HG03064 (cell line): Measurements from ENCODE around the gene MAPRE3.
"Not testable (repeated sequence)": the region's sequence is repeated elsewhere in the genome, so short reads cannot be mapped to it uniquely, and the experiment has no call there.

Experiments used
- ATAC-seq: cut with Tn5 transposase; IDR thresholded peaks from one replicate; pipeline ENCODE4 v1.9.1; 2021; ENCODE audit warnings: low read depth; ENCODE audit not compliant: unreplicated experiment

The MAPRE3 gene

DNA sequence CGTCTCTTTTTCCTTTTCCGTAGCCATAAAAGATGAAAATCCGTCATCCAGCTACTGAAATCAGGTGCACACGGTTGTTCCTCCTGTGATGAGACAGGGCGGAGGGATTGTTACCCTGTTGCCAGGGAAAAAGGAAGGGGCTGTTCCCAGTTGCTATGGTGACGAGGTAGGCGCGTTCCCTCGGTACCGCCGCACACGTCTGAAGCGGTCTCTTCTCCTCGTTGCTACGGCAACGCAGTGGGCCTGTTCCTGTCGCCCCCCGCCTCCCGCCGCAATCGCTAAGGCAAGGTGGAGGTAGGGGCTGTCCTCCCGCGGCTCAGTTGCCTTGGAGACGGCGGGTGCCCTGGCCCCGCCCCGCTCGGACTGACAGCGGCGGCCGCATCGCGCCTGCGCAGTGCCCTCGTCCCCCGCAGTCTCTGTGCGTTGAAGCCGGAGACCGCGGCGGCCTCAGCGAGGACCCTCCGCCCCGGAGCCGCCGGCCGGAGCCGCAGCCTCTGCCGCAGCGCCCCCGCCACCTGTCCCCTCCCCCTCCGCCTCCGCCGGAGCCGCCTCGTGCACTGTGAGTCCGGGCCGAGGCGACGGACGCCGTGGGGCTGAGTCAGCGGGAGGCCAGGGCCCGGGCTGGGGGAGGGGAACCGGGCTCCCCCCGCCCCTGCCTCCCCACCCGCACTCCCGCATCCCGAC is at the start of gene MAPRE3:
Gene MAPRE3, plus strand, starts transcription at position 394 of the 684 bp plus-strand sequence. CDS start 51,582 bp downstream, outside the sequence.
- ATAC-seq: peak; percentile 75

DNA sequence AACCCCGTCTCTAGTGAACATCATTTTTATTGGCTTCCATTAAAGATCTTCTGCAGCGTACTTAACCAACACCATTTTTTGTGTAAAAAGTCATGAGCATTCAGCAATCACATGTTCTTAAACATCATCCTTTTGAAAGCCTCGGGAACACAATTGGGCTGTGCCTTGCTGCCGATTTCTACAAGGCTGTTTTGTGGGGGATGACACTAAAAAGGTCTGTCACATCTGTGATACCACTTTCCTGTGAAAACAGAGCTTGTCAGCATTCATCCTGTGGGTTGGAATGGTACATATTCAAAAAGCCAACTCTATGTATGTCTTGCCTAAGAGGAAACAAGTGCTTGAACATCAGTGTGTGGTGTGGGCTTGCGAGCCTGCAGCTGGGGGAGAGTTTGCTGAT is 49.1 kb upstream of the MAPRE3 start:
- ATAC-seq: no peak

DNA sequence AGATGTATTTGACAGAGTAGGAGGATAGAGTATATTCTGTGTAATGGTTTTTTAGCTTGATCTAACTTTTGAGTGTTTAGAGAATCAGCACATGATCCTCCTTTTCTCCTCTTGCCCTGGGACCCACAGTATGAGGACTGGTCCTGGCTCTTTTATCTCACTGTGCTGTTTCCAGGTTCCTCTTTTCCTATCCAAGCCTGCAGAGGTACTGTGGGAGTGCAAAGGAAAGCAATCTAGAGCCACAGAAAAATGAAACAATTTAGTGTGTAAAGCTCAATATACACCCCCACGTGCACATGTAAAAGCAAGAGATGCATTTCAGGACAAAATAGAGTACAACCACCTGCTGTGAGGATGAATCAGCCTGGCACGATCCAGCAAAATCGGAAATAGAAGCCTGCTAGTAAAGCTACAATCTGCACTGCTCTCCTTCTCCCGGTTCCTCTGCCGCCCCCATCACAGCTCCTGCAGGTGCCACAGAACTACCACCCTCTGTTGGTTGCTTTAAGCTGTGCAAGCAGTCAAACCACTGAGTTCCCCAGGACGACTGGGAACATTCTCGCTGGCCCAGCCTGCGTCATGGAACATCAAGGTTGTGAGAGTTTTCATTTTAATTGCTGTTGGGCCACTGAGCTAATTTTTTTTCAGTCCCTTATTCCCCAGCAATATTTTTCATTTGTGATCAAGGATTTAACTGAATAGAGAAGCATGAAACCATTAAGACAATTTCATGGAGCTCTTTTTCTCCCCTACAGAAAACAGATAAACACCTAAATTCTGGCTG is 47.8 kb upstream of the MAPRE3 start:
- ATAC-seq: no peak

DNA sequence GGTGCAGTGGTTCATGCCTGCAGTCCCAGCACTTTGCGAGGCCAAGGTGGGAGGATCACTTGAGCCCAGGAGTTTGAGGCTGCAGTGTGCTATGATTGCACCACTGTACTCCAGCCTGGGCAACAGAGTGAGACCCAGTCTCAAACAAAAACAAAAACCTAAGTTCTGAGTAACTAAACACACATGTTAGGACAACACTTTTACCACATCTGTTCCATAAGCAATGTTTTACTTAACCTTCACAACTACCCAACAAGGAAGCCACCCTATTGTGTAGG is 47.3 kb upstream of the MAPRE3 start:
- ATAC-seq: not testable (repeated sequence)

DNA sequence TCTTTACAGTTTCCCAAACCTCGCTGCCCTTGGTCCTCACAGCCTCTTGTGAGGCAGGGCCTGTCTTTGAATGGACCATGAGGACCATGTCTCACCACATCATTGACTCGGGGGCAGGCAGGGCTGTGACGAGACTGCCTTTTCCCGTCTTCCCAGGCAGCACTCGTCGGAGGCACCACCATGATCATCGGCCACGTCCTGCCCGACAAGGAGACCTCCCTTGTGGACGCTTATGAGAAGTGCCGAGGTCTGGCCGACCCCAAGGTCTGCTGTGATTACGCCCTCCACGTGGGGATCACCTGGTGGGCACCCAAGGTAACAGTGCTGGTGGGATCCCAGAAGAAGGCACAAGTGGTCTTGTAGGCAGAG is 45.7 kb upstream of the MAPRE3 start:
- no peak for ATAC-seq

DNA sequence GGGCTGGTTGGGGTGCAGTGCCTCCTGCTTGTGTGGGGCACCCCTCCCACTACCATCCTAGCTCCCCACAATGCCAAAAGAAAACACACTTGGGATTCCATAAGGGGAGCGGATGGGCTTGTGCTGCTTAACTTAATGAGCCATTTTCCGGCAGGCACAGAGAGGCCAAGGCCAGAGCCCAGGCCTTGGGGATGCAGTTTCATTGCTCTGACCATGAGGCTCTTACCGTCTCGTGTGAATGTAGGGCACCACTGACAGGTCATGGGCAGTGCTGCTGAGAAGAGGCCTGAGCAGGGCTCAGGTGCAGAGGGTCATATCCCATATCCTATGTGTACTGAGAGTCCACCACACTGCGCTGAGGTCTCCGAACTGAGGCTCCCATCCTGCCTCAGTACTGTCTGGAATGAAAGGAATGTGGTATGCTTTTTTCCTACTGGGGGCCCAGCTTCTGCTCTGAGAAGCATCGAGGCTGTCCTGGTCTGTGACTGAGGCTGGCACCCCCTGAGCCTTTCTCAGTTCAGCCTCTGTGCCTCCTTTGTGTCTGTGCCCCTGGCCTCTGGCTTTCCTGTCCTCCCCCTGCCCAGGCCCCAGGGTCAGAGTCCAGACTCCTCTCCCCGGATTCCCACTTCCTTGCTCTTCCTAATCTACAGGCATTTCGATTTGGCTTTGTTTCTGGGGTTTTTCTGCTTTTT is 45.2 kb upstream of the MAPRE3 start:
- ATAC-seq: no peak

DNA sequence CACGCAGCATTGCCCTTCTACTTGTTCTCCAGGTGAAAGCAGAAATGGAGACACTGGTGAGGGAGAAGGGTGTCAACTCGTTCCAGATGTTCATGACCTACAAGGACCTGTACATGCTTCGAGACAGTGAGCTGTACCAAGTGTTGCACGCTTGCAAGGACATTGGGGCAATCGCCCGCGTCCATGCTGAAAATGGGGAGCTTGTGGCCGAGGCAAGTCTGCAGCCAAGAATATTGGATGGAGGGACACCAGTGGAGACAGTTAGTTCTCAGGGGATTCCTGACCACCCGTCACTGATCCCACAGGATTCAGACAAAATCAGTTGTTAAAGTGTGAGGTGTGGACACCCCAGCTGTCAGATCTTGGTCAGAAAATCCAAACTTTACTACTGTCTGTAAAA is 43.2 kb upstream of the MAPRE3 start:
- ATAC-seq: no peak

DNA sequence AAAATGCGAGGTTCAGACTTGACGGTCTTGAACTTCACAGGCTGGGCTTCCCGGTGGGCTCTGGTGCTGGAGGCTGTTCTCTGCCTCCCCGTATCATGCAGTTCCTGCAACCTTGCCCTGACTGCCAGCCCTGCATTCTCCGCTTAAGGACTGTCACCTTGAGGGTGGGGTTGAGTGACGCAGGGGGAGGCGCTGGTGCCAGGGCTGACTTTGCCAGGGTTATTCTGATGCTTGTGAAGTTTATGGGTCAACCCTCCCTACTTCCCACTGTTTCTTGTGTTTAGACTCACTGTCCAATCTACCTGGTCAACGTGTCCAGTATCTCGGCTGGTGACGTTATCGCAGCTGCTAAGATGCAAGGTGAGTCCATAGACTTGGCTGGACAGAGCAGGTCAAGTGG is 37.5 kb upstream of the MAPRE3 start:
- no peak for ATAC-seq

DNA sequence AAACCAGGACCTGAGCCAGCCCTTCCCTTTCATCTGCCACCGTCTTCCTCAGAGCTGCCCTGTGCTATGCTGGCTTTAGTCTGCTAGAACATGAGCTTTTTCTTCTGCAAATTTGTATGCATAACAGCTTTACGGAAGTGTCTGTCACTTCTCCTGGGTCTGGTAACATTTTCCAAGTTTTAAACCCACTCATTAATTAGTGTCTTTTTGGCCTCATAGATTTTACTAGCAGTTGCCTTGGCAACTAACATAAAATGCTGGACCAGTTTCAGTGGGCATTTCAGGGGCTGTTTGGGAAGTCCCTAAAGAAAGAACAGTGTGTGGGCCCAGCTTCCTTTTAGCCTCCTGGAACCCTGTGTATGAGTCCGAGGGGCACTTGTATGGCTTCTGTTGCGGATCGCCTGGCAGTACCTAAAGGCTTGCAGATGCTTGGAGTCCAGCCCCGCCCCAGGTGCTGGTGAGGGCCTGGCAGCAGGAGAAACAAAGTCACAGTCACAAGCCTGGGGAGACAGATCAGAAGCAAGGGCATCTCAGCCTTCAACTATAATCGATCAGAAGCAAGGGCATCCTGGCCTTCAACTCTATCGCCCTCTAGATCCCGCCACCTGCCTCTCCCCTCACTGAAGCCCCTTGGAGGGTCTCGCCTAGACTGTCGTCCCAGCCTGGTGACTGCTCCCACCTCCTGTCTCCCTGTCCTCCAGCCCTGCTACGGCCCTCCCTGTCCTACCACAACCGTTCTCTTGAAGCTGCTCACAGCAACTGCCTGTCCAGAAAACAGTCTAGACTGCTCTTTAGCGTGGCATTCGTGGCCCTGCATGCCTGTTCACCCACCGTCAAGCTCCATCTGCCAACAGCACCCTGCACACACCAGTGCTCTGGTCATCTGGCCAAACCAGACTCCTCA is 36.8 kb upstream of the MAPRE3 start:
- no peak for ATAC-seq

DNA sequence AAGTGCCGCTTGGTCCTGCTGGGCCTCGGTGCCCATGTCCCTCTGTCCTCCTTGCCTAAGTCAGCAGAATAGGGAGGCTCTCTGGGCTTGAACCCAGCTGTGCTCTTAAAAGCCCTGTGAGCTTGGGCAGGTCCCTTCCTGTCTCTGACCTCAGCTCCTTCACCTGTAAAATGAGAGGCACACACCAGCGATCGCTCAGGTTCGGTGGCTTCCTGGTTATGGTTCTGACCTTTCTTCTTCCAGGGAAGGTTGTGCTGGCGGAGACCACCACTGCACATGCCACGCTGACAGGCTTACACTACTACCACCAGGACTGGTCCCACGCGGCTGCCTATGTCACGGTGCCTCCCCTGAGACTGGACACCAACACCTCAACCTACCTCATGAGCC is 36.1 kb upstream of the MAPRE3 start:
- ATAC-seq: no peak

DNA sequence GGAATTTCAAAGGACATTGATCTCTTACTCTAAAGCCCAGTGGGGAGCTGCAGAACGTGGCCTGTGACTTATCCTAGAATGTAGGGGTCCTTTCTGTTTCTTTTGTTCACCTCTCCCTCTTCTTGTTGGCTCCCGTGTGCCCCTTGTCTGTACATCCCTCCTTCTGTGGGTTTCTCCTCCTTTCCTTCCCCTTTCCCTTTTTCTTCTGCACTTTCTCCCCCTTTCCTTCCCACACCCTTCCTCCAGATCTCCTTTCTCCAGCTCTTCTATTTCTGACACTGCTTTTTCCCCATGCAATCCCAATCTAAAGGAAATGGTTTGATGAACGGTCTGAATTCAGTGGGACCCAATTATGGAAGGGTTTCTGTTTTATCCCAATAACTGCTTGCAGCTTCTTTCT is 35.5 kb upstream of the MAPRE3 start:
- ATAC-seq: no peak

DNA sequence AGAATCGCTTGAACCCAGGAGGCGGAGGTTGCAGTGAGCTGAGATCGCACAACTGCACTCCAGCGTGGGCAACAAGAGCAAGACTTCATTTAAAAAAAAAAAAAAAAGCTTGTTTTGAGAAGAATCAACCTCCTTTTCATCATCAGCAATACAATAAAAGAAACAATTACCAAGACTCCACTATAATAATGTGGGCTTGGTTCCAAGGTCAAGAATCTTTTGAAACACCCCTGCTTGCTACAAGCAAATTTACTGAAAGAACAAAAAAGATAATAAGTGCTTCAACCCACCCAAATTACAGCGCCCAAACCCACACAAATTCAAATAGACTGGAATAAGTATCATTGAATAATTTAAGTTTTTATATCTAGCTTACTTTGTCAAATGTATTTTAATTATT is 33.6 kb upstream of the MAPRE3 start:
- ATAC-seq: no peak

DNA sequence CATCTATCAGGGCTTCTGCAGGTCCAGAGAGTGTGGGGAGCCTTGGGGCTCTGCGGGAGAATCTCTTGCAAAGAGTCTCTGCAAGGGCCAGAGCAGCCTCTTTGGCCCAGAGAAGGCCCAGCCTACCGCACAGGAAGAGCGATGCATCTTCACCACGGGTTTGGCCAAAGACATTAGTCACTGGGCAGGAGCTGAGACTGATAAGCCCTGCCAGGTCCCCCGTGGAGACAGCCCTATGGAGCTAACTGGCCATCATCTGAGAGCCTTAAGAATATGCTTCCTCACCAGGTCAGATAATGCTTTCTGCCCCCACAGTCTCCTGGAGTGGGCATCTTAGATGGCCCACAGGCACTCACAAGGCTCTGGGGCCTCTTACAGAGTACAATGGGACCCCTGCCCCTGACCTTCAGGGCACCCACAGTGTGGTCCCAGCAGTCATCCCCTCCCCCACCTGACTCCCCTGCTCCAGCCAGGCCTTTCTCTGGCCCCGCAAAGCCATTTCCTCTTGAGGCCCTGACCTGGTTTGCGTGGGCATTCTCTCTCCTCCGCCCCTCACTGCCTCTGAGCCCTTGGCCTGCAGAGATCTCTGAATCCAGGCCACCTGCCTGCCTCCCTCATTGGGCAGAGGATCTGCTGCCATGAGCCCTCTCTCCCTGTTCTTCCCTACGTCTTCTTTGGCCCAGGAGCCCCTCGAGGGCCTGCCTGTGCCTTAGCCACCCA is 31.9 kb upstream of the MAPRE3 start:
- ATAC-seq: no peak

DNA sequence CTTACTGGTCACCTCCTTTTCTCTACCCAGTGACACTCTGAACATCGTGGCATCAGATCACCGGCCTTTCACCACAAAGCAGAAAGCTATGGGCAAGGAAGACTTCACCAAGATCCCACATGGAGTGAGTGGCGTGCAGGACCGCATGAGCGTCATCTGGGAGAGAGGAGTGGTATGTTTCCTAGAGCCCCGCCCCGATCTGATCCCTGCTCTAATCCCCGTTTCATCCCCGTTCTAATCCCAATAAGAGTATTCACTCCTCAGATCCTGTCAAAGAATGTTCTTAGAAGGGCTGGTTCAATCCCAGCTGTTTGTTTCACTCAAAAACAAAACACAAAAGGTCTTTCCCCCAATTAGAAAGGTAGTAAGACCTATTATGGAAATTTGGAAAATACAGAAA is 30.4 kb upstream of the MAPRE3 start:
- no peak for ATAC-seq

DNA sequence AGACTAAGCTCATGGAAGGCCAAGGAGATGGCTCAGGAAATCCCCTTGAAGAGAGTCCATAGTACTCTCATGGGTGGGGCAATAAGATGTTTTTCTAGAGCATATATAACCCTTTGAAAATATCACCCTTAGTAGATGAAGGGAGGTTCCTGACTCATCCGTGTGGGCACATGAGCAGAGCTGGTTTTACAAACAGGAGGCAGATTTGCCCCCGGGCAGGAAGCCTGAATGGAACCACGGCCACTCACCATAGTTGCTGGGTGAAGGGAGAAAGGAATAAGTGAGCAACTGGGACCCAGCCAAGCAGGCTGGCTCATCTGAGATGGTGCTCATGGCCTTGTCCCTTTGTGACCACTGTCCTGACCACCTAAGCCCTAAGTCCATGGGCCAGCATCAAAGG is 29.0 kb upstream of the MAPRE3 start:
- no peak for ATAC-seq

DNA sequence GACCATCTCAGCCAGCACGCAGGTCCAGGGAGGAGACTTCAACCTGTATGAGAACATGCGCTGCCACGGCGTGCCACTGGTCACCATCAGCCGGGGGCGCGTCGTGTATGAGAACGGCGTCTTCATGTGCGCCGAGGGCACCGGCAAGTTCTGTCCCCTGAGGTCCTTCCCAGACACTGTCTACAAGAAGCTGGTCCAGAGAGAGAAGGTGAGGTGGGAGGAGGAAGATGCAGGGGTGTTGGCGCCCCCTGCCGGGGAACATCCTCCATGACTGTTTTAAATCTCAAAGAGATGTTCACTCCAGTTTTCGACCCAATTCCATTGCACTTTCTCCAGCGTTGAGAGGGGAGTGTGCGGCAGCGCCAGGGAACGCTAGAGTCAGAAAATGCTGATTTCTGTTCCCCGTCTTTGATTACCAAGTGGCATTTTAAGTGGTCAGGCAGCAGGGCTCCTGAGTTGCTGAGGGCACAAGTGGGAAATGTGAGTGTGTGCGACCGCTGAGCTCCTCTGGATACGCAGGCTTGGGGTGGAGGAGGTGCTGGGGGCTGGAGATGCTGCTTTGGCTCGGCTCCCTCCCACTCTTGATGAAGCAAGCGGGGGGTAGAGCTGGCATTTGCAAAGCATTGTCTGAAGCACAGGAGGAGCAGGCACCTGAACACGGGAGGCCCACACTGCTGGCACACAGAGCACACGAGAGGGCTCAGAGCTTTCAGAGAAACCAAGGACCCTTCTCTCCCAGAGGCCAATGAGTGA is 27.7 kb upstream of the MAPRE3 start:
- no peak for ATAC-seq

DNA sequence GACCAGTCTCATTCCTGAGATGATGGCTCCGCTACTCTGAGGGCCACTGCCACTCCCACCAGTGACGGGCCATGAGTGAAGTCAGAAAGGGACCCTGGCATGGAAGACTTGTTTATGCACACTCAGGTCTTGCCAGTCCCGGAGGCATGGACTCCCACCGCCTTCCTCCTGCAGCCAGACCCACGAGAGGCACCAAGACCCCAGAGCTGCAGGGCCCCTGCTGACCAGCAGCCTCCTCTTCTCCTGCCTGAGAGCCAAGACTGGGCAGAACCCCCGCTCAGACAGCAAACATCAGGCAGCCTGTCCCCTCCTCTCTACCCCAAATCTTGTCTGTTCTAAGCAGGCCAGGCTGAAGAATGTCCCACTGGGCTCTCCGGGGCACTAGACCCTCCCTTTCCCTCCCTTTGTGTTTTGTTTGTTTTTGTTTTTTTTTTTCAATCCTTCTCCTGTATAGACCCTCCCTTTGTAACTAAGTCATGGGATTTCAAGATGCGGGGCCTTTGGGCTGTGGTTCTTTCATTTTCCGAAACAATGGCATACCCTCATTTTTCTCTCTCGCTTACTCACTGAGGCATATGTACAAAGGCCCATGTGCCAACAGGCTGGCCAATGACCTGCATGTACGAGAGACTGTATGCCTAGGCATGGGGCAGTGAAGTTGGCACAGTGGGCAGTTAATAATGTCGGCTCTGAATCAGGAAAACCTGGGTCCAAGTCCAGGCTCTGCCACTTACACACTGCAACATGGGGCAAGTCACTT is 24.3 kb upstream of the MAPRE3 start:
- no peak for ATAC-seq

DNA sequence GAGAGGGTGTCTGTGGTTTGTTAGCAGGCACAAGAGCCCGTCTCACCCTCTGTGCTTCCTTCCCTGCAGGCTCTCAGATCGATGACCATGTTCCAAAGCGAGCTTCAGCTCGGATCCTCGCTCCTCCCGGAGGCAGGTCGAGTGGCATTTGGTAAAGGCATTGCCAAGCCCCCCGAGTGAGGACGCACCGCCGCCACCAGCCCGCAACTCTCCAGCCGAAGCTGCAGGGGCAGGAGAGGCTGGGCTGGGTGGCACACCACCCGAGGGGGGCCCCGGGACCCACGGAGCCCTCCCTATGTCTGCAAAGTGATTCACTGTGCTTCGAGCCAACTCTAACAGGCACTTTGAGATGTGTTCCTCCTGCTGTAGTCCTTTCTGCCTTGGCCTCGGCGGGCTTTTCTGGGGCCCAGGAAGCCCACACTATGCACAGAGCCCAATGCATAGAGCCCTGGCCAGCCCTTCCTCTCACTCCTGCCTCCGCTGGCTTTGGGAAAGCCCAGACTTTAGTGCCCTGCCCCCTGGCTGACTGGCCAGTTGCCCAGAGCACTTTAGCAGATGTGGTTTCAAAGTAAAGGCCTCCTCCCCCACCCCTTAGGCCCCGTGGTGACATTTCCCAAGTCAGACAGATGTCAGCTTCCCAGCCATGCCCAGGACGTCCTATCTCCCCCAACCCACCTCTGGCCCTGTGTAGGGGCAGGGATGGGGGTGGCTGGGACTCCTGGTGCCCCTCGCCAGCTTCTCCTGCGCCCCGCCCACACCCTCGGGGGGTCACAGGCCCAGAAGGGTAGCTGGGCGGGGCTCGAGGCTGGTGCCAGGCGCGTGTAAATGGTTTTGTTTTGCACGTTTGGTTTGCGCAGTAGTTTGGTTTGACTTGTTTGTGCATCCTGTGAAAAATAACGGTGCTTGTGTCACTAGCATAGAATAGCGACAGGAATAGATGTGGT is 23.3 kb upstream of the MAPRE3 start:
- ATAC-seq: no peak
